MG63 (cell line): ENCODE data around the gene FNDC3B. TPM values are rescaled to one million over a fixed set of nuclear protein-coding genes. Genes with fewer than 3 reads are reported as not detected.
A peak's percentile ranks its signal among the peaks of the same experiment; 100 is the strongest.

ENCODE experiments used
- DNase-seq: peaks from one replicate; pipeline ENCODE4 v3.0.0-alpha.2; 2020
- H3K27me3 ChIP-seq: fragments of 250-450 bp; sonication (Bioruptor Pico); 2 replicates; pipeline ENCODE4 v1.5.1; 2020; ENCODE audit warnings: mild to moderate bottlenecking, moderate library complexity
- H3K36me3 ChIP-seq: fragments of 250-450 bp; sonication (Bioruptor Pico); 2 replicates; pipeline ENCODE4 v1.5.1; 2020; ENCODE audit warnings: mild to moderate bottlenecking, moderate library complexity
- H3K4me3 ChIP-seq: fragments of 250-450 bp; sonication (Bioruptor Pico); 2 replicates; pipeline ENCODE4 v1.5.1; 2020; ENCODE audit warnings: mild to moderate bottlenecking, moderate library complexity
- H3K9me3 ChIP-seq: fragments of 250-450 bp; sonication (Bioruptor Pico); 2 replicates; pipeline ENCODE4 v1.5.1; 2020; ENCODE audit warnings: mild to moderate bottlenecking, moderate library complexity
- total RNA-seq: library from RNA; depleted of rRNA; stranded (reverse); fragments of >200 nt; shearing (Covaris generic); gene quantifications from 2 replicates; pipeline ENCODE4 v1.2.3, GENCODE V29; 2014; ENCODE audit warnings: low replicate concordance

The FNDC3B gene
- total RNA-seq, 1 experiment from 2014 or later: 53.7 TPM

DNA sequence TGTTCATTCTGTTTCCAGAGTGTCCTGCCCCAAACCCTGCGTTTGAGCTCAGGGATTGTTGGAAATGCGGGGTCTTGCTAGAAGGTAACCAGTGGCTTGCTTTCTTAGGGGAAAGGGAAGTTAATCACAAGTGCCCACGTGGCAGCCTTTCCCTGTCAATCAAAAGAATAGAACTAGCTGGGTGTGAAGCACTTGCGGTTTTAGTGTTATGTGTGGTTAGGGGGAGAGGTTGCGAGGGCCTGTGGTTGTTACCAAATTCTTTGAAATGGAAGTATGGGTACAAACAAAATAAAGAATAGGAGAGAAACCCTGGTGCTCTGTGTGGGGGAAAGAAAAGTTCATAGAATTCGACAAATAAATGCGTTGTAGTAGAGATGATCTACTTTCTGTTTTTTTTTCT is 67.6 kb downstream of the FNDC3B start:
- peaks cover 48% of the 10 kb centered on the region for H3K36me3 ChIP-seq
- H3K9me3 ChIP-seq: no peaks in the 10 kb centered on the region
- DNase-seq: no peak
- H3K27me3 ChIP-seq: no peaks in the 10 kb centered on the region
- no peak overlapping the region for H3K4me3 ChIP-seq

- peaks cover 53% of the 10 kb centered on the region for H3K36me3 ChIP-seq
- no peak for DNase-seq
- no peaks in the 10 kb centered on the region for H3K9me3 ChIP-seq
- no peaks in the 10 kb centered on the region for H3K27me3 ChIP-seq
- no peak overlapping the region for H3K4me3 ChIP-seq
Observed at GRCh38 chr3:172107403-172107802, 68.0 kb downstream of the FNDC3B start.

DNA sequence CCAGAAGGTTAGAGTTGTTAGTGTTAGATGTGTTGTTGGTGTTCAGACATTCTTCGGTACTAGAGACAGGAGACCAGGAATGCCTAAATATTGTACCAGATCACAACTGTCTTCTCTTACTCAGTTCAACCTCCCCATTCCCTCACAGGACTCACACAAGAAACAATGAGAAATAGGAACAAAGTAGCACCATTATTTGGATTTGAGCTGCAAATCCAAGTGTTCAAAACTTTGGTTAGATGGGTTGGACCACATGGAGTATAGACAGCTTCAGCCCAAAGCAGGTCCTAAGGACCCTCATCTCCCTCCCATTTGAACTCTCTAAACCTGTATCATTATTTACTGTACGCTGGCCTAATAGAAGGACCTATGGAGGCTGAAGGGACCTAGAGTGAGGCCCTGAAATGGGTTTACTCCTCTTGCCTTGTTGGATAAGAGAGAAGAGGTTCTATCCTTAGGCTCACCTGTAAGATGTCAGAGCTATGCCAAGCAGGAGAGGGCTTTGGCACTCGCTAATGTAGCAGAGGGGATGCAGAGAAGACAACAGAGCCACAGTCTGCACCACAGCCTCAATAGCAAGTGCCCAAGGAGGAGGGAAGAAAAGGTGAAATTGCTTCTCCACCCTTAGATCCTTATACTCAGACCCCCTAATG is 70.9 kb downstream of the FNDC3B start:
- H3K36me3 ChIP-seq: peaks cover 69% of the 10 kb centered on the region
- no peak for DNase-seq
- H3K27me3 ChIP-seq: no peaks in the 10 kb centered on the region
- no peaks in the 10 kb centered on the region for H3K9me3 ChIP-seq
- no peak overlapping the region for H3K4me3 ChIP-seq

GRCh38 chr3:172111163-172111562 is 71.8 kb downstream of the FNDC3B start:
- peaks cover 73% of the 10 kb centered on the region for H3K36me3 ChIP-seq
- H3K9me3 ChIP-seq: no peaks in the 10 kb centered on the region
- H3K27me3 ChIP-seq: no peaks in the 10 kb centered on the region
- H3K4me3 ChIP-seq: no peak overlapping the region
- DNase-seq: no peak

- no peak for DNase-seq
- H3K36me3 ChIP-seq: peaks cover 78% of the 10 kb centered on the region
- H3K4me3 ChIP-seq: no peak overlapping the region
- H3K27me3 ChIP-seq: no peaks in the 10 kb centered on the region
- H3K9me3 ChIP-seq: no peaks in the 10 kb centered on the region
Observed at GRCh38 chr3:172112078-172112733, 72.8 kb downstream of the FNDC3B start.

DNA sequence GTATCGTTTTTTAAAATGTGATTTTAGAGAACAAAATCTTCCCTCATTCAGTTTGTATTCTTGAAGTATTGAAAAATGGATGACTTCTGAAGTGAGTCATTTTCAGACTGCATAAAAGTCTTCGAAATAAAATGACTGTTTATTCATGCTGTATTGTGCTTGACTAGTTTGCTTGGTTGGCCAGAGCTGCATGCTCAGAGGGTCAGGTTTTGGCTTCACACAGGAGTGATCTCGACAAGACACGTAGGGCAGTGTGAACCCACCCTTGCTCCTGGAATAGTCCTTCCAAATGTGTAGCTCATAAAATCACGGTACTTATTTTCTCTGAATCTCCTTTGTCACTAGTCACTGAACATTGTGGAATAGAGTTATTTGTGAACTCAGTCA is 73.3 kb downstream of the FNDC3B start:
- H3K36me3 ChIP-seq: peaks cover 77% of the 10 kb centered on the region

DNA sequence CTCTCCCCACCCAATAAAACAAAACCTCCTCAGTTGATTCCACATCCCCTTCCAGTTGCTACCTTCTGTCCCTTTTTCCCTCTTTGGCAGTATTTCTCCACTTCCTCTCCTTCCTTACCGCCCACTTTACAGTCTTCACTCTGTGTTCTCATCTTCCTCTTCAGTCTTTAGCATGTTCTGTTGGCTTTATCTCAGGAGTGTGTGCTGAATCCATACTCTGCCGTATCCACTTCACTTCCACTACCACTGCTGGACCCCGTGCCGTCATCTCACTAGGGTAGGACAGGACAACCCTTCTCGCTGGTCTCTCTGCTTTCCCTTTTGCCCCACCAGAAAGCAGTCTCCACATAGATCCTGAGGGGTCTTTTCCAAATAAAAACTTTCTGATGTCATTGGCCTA is 74.3 kb downstream of the FNDC3B start:
- no peaks in the 10 kb centered on the region for H3K9me3 ChIP-seq
- H3K4me3 ChIP-seq: no peak overlapping the region
- peaks cover 79% of the 10 kb centered on the region for H3K36me3 ChIP-seq
- DNase-seq: no peak
- no peaks in the 10 kb centered on the region for H3K27me3 ChIP-seq

More for the DNA sequence above, 73.3 kb downstream of the FNDC3B start:
- Histone ChIP-seq H3K27me3 (no peaks in the 10 kb centered on the region), H3K4me3 (no peak overlapping the region), H3K9me3 (no peaks in the 10 kb centered on the region)
- no peak for DNase-seq

GRCh38 chr3:172115059-172115458 is 75.7 kb downstream of the FNDC3B start:
- DNase-seq: no peak
- Histone ChIP-seq H3K9me3 (no peaks in the 10 kb centered on the region), H3K27me3 (no peaks in the 10 kb centered on the region), H3K36me3 (peaks cover 77% of the 10 kb centered on the region), H3K4me3 (no peak overlapping the region)

DNA sequence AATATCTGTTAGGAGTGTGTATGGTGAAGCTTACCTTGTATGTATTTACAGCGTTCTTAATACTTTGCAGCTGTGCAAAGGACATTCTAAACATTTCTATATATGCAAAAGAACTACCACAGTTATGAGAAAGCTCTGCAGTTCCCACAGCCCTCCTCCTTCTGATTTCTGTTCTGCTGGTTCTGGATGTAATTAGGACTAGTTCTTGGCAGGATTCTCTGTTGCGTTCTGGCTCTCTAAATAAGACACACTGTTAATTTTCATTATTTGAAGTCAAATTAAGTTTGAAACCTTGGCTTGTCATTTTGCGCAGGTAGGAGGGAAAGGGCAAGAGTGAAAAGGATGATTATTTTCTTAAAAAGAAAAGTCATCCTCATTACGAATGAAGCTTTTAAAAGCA is 76.4 kb downstream of the FNDC3B start:
- H3K4me3 ChIP-seq: no peak overlapping the region
- no peaks in the 10 kb centered on the region for H3K9me3 ChIP-seq
- H3K27me3 ChIP-seq: no peaks in the 10 kb centered on the region
- no peak for DNase-seq
- peaks cover 74% of the 10 kb centered on the region for H3K36me3 ChIP-seq

DNA sequence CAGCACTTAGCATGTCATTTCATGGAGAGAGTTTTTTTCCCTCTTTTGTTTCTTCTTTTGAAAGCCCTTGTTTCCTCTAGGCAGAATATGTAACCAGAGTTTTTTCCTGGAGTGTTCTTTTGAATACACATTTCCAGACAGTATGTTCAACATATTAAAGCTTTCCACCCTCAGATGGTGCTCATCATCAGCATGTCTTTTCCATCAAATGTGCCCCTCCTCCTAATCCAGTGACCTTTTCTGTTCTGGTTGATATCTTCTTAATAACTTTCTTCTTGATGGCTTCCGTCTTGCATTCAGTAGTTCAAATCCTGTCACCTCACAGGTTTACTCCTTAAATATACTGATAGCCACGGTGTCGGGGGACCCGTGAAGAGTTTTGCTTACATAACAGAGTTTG is 78.6 kb downstream of the FNDC3B start:
- no peak overlapping the region for H3K4me3 ChIP-seq
- no peaks in the 10 kb centered on the region for H3K27me3 ChIP-seq
- DNase-seq: no peak
- peaks cover 77% of the 10 kb centered on the region for H3K36me3 ChIP-seq
- H3K9me3 ChIP-seq: no peaks in the 10 kb centered on the region

GRCh38 chr3:172119266-172119969 is 80.0 kb downstream of the FNDC3B start:
- H3K36me3 ChIP-seq: peaks cover 75% of the 10 kb centered on the region
- DNase-seq: no peak

DNA sequence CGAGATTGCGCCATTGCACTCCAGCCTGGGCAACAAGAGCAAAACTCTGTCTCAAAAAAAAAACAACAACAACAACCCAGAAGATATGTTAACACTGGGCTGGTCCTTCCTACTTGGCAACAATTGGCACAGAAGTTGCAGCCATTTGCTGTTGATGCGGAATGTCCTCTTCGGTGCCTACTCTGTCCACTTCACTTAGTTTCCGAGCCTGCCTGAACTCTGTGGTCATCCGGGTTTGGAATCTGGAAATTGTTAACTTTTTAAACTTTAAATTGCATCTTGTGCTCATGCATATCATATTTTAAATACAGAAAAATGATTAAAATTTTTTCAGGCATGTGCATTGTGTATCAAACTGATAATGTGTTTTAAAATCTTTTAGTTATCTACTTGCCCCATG is 81.5 kb downstream of the FNDC3B start:
- Histone ChIP-seq H3K9me3 (no peaks in the 10 kb centered on the region), H3K36me3 (peaks cover 77% of the 10 kb centered on the region), H3K27me3 (no peaks in the 10 kb centered on the region), H3K4me3 (no peak overlapping the region)
- DNase-seq: no peak

More at GRCh38 chr3:172119266-172119969, 80.0 kb downstream of the FNDC3B start:
- H3K4me3 ChIP-seq: no peak overlapping the region
- no peaks in the 10 kb centered on the region for H3K9me3 ChIP-seq
- no peaks in the 10 kb centered on the region for H3K27me3 ChIP-seq

DNA sequence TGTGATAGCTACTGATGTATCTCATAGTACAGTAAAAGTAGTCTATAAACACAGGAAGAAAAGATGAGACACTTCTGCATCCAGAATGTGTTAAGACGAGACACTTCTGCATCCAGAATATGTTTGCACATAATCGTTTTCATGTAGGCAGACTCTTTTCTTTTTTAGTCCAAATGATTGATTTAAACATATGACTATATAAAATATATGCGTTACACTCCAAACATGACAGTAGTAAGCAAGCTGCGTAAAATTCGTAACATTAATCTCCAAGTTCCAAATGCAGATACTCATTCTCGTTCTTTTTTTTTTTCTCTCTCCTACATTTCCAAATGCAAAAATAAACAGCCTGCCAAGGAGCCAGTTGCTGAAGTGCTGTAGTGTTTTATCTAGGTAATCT is 82.6 kb downstream of the FNDC3B start:
- DNase-seq: no peak
- H3K4me3 ChIP-seq: no peak overlapping the region
- peaks cover 76% of the 10 kb centered on the region for H3K36me3 ChIP-seq
- H3K27me3 ChIP-seq: no peaks in the 10 kb centered on the region
- no peaks in the 10 kb centered on the region for H3K9me3 ChIP-seq

GRCh38 chr3:172124271-172124670 is 84.9 kb downstream of the FNDC3B start:
- H3K36me3 ChIP-seq: peaks cover 62% of the 10 kb centered on the region
- no peaks in the 10 kb centered on the region for H3K27me3 ChIP-seq
- DNase-seq: no peak
- no peaks in the 10 kb centered on the region for H3K9me3 ChIP-seq
- H3K4me3 ChIP-seq: no peak overlapping the region

GRCh38 chr3:172125053-172125452 is 85.7 kb downstream of the FNDC3B start:
- Histone ChIP-seq H3K36me3 (peaks cover 55% of the 10 kb centered on the region), H3K9me3 (no peaks in the 10 kb centered on the region), H3K27me3 (no peaks in the 10 kb centered on the region), H3K4me3 (no peak overlapping the region)
- DNase-seq: no peak

- Histone ChIP-seq H3K4me3 (no peak overlapping the region), H3K36me3 (peaks cover 59% of the 10 kb centered on the region), H3K27me3 (no peaks in the 10 kb centered on the region), H3K9me3 (no peaks in the 10 kb centered on the region)
- peak; percentile 66 for DNase-seq
Observed at GRCh38 chr3:172125963-172126457, 86.6 kb downstream of the FNDC3B start.

DNA sequence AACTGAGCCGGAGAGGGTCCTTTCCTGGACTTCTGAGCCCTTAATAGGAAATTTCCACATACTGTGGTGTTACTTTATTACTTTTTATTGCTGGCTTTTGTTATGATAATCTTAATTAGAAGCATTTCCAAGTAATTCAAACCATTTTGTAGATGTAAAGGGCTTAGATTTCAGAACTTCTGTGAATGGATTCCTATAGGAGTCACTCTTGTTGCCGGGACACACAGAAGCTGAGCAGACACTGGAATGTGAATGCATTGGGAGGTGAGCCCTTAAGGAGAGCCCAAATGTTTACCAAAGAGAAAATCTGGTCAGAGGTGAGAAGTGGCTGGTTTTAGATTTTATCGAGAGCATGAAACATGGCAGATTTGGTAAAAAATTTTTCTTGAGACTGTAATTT is 87.4 kb downstream of the FNDC3B start:
- no peak overlapping the region for H3K4me3 ChIP-seq
- H3K9me3 ChIP-seq: no peaks in the 10 kb centered on the region
- no peak for DNase-seq
- H3K36me3 ChIP-seq: peaks cover 56% of the 10 kb centered on the region
- H3K27me3 ChIP-seq: no peaks in the 10 kb centered on the region
